Ascending aorta (tissue), 2 donors: Measurements from ENCODE around the gene ERAL1. TPM values are rescaled to one million over a fixed set of nuclear protein-coding genes. Genes with fewer than 3 reads are reported as not detected.
"Not testable (repeated sequence)": the region's sequence is repeated elsewhere in the genome, so short reads cannot be mapped to it uniquely, and the experiment has no call there.

ENCODE experiments used
- DNase-seq, 2 donors: peaks; one replicate each; pipeline ENCODE4 v3.0.0-alpha.2; 2019; ENCODE audit warnings: low spot score in 2 of 2
- H3K27ac ChIP-seq, 2 donors: fragments of 200-600 bp; sonication (generic); one replicate each; pipeline ENCODE4 v1.5.1; 2016 to 2017; ENCODE audit warnings: mild to moderate bottlenecking in 1 of 2
- H3K27me3 ChIP-seq: fragments of 200-600 bp; sonication (generic); one replicate; pipeline ENCODE4 v1.5.1; 2017
- H3K36me3 ChIP-seq, 2 donors: fragments of 200-600 bp; sonication (generic); one replicate each; pipeline ENCODE4 v1.5.1; 2016
- H3K4me1 ChIP-seq, 2 donors: fragments of 200-600 bp; sonication (generic); one replicate each; pipeline ENCODE4 v1.5.1; 2016 to 2017; ENCODE audit warnings: mild to moderate bottlenecking in 1 of 2
- H3K4me3 ChIP-seq, 2 donors: fragments of 200-600 bp; sonication (generic); one replicate each; pipeline ENCODE4 v1.5.1; 2016 to 2017; ENCODE audit warnings: mild to moderate bottlenecking in 1 of 2
- H3K9me3 ChIP-seq, 2 donors: fragments of 200-600 bp; sonication (generic); one replicate each; pipeline ENCODE4 v1.5.1; 2016
- intact Hi-C: fragments of 100-400 bp; cut with DNase I; formaldehyde crosslinking; loops from one replicate; pipeline ENCODE4 v1.15.1; 2023
- total RNA-seq: library from RNA; depleted of rRNA; stranded (reverse); fragments of >200 nt; gene quantifications from one replicate; pipeline ENCODE4 v1.1.0, GENCODE V29; 2016
- TF ChIP-seq, protein P1 (sequence below), 3 experiments: fragments of 200-600 bp in 2 of 3; fragments of 450-650 bp in 1 of 3; sonication (generic) in 2 of 3; IDR thresholded peaks; one replicate each; pipeline ENCODE4 v1.5.1; 2016 to 2019; ENCODE audit warnings: antibody characterized with exemption in 3 of 3, mild to moderate bottlenecking in 1 of 3, moderate library complexity in 1 of 3

ERAL1 gene
- total RNA-seq, 1 donor from 2014 or later, result 5.7 TPM

DNA sequence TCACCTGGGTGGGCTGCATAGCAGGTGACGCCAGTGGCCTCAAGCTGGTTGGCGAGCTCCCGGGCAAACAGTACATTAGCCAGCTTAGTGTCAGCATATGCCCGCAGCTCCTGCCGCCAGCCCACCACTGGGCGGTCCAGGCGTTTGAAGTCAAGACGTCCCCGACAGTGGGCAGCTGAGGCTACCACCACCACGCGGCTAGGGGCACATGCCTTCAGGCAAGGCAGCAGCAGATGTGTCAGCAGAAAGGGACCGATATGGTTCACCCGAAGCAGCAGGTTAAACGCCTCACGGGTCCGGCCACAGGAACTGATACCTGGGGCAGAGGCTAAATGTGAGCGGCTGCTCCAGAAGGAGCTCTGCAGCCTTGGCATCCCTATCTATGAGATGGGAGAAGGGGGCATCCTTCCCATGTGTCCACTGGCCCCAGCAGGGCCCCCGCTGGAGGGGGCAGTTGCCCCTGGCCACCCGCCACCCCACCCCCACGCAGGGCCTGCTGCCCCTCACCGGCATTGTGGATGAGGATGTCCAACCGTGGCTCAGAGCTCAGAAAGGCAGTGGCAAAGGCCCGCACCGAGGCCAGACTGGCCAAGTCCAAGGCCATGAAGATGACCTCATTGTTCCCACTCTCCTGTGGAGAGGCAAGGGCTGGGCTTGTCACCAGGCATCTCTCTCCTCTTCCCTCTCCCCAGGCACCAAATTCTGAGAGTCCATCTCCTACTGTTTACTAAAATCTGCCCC is 46.3 kb downstream of the ERAL1 start:
- H3K4me1 ChIP-seq, result peaks cover 0 to 21% of the 10 kb centered on the region in 2 donors
- peaks cover 5 to 8% of the 10 kb centered on the region in 2 donors for H3K36me3 ChIP-seq
- no peak overlapping the region for H3K27ac ChIP-seq
- no peaks in the 10 kb centered on the region for H3K9me3 ChIP-seq
- TF ChIP-seq, protein P1, sequence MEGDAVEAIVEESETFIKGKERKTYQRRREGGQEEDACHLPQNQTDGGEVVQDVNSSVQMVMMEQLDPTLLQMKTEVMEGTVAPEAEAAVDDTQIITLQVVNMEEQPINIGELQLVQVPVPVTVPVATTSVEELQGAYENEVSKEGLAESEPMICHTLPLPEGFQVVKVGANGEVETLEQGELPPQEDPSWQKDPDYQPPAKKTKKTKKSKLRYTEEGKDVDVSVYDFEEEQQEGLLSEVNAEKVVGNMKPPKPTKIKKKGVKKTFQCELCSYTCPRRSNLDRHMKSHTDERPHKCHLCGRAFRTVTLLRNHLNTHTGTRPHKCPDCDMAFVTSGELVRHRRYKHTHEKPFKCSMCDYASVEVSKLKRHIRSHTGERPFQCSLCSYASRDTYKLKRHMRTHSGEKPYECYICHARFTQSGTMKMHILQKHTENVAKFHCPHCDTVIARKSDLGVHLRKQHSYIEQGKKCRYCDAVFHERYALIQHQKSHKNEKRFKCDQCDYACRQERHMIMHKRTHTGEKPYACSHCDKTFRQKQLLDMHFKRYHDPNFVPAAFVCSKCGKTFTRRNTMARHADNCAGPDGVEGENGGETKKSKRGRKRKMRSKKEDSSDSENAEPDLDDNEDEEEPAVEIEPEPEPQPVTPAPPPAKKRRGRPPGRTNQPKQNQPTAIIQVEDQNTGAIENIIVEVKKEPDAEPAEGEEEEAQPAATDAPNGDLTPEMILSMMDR (IDR thresholded peaks at IDR 0.05), result no peak
- no peak overlapping the region for H3K4me3 ChIP-seq
- no peaks in the 10 kb centered on the region for H3K27me3 ChIP-seq
- no peak for DNase-seq
- intact Hi-C loops, result no loop called here

DNA sequence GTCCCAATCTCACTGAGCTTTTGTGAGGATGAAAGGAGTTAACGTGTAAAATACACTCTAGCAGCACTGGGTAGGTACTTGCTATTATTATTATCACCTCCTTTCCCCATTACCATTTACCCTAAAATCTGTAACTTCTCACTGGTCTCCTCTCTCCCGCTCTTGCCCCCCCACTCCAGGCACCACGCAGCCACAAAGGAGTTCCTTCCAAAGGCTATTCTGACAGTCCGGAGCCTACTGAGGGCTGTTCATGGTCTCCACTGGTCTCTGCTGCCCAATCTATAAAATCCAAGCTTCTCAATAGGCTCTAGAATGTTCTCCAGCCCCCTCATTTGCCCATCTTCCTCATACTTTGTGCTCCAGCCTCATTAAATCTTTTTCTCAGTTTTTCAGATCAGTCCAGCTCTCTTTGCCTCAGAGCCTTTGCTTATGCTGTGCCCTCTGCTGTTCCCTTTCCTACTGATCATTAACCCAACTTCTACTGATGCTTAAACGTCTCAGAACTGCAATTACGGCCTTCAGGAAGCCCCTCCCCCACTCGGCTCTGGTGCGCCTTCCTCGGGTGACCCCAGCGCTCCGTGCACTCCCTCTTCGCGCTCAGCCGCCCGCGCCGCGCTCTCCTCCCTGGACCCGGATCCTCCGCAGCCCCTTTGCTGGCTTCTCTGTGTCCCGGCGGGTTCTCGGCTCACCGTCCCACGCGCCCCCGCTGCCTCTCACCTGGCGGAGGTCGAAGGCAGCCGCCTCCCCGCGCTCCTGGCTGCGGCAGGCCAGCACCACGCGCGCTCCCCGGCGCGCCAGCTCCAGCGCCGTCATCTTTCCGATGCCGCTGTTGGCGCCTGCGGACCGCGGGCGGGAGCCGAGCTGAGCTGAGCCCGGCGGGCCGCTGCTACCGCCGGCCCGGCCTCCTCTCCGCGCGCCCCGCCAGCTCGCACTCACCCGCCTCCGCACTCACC is 47.3 kb downstream of the ERAL1 start:
- TF ChIP-seq, protein P1 (IDR thresholded peaks at IDR 0.05), result no peak
- H3K27ac ChIP-seq, result peak overlapping the region; percentile 76 to 83
- no peaks in the 10 kb centered on the region for H3K9me3 ChIP-seq
- peaks cover 15 to 18% of the 10 kb centered on the region in 2 donors for H3K36me3 ChIP-seq
- intact Hi-C loops, result loop anchor here (2.0 kb wide), 1 partner anchor 47 kb away; no protein-coding TSS in a partner anchor
- H3K27me3 ChIP-seq, result no peaks in the 10 kb centered on the region
- peak in 1 of 2 donors; percentile 67 for DNase-seq
- peaks cover 0 to 17% of the 10 kb centered on the region in 2 donors for H3K4me1 ChIP-seq
- peak overlapping the region; percentile 92 for H3K4me3 ChIP-seq

DNA sequence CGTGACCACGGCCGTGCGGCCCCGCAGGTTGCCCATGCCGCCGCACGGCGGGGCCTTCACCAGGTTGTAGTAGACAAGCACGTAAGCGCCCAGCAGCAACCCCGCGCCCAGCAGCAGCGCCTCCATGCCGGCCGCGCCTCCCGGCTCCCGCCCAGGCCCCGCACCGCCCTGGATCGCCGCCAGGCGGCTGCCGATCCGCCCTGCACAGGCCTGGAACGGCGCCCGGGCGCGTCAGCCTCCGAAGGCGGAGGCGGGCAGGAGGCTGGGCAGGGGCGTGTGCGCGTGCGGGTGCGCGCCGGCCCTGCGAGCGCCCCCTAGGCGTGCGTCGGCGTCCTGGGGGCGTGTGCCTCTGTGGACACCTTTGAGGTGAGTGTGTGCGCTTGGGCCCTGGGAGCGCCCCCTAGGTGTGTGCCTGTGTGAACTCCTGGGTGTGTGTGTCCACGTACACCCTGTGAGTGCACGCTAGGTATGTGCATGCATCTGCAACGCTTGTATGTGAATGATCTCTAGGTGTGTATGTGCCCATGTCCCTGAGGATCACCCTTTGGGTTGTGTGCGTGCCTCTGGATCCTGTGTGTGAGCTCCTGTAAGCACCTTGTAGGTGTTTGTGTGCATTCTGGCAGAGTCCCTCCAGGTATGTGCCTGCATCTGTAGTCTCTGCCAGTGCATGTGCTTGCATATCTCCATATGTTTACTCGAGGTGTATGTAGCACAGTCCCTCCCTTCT is 48.2 kb downstream of the ERAL1 start, which contains the start of gene DHRS13:
Gene DHRS13, minus strand, starts transcription at position 261 of the 727 bp plus-strand sequence. Its CDS starts 135 bp downstream, at position 126.
- peak within 1 kb of the TSS; percentile 76 to 83 for H3K27ac ChIP-seq
- H3K4me1 ChIP-seq, result peaks cover 0 to 13% of the 10 kb centered on the region in 2 donors
- peaks cover 22 to 25% of the 10 kb centered on the region in 2 donors for H3K36me3 ChIP-seq
- peak within 1 kb of the TSS; percentile 92 for H3K4me3 ChIP-seq
- TF ChIP-seq, protein P1 (IDR thresholded peaks at IDR 0.05), result peak; percentile 70 to 88 (median 75)
- peak; percentile 49 to 92 for DNase-seq
- intact Hi-C loops, result loop anchor here (2.0 kb wide), 1 partner anchor 46 kb away; no protein-coding TSS in a partner anchor
- H3K9me3 ChIP-seq, result no peaks in the 10 kb centered on the region
- no peaks in the 10 kb centered on the region for H3K27me3 ChIP-seq

DNA sequence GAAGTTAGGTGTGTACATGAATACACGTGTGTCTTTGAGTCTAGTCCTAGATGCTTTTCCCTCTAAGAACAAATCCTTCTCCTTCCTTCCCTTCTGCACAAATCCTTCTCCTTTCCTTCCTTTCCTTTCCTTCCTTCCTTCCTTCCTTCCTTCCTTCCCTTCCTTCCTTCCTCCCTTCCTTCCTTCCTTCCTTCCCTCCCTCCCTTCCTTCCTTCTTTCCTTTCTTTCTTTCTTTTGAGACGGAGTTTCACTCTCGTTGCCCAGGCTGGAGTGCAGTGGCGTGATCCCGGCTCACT is 48.7 kb downstream of the ERAL1 start:
- not testable (repeated sequence) for H3K27me3 ChIP-seq, H3K9me3 ChIP-seq, H3K27ac ChIP-seq, DNase-seq
- Histone ChIP-seq H3K4me3 (peak overlapping the region; percentile 92), H3K4me1 (peaks cover 0 to 12% of the 10 kb centered on the region in 2 donors), H3K36me3 (peaks cover 25 to 27% of the 10 kb centered on the region in 2 donors)
- intact Hi-C loops, result loop anchor here (2.0 kb wide), 1 partner anchor 45 kb away; no protein-coding TSS in a partner anchor

DNA sequence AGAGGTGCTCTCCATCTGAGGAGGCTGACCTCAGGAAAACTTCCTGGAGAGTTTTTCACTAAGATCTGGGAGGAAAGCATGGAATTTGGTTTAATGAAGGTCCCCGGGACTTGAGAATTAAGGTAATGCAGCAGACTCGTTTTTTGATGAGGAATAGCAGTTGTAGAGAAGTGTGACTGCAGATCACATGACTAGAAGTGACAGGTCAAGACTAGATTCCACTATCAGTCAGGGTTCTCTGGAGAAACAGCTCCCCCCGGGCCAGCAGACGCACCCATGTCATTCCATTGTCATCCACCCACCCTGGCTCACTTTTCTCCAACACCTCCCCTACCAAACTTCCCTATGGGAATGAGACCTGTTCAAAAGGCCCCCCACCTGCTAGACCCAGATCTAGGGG is 50.0 kb downstream of the ERAL1 start:
- H3K27ac ChIP-seq, result no peak overlapping the region
- peaks cover 32 to 37% of the 10 kb centered on the region in 2 donors for H3K36me3 ChIP-seq
- H3K4me3 ChIP-seq, result no peak overlapping the region
- H3K9me3 ChIP-seq, result no peaks in the 10 kb centered on the region
- peaks cover 3 to 17% of the 10 kb centered on the region in 2 donors for H3K4me1 ChIP-seq
- TF ChIP-seq, protein P1 (IDR thresholded peaks at IDR 0.05), result no peak
- intact Hi-C loops, result no loop called here
- DNase-seq, result no peak
- no peaks in the 10 kb centered on the region for H3K27me3 ChIP-seq
